Breast epithelium (tissue), 4 donors: ENCODE measurements around the gene PSIP1. TPM values are rescaled to one million over a fixed set of nuclear protein-coding genes. Genes with fewer than 3 reads are reported as not detected.
"Not testable (repeated sequence)": the region's sequence is repeated elsewhere in the genome, so short reads cannot be mapped to it uniquely, and the experiment has no call there.

Source experiments
- DNase-seq, 2 donors: peaks; one replicate each; pipeline ENCODE4 v3.0.0-alpha.2; 2019; ENCODE audit warnings: low spot score in 2 of 2
- H3K27ac ChIP-seq, 2 donors: fragments of 200-600 bp; sonication (generic) in 1 of 2; one replicate each; pipeline ENCODE4 v1.5.1; 2016 to 2019; ENCODE audit warnings: mild to moderate bottlenecking in 1 of 2
- H3K27me3 ChIP-seq, 2 donors: fragments of 200-600 bp; sonication (generic) in 1 of 2; one replicate each; pipeline versions ENCODE4 v1.5.1 to v1.6.0; 2017 to 2019; ENCODE audit warnings: control low read depth in 1 of 2, mild to moderate bottlenecking in 1 of 2
- H3K36me3 ChIP-seq: fragments of 200-600 bp; one replicate; pipeline ENCODE4 v1.5.1; 2019
- H3K4me1 ChIP-seq, 2 donors: fragments of 200-600 bp; sonication (generic); one replicate each; pipeline ENCODE4 v1.5.1; 2016 to 2019; ENCODE audit warnings: control low read depth in 1 of 2
- H3K4me3 ChIP-seq, 3 donors: fragments of 200-600 bp; sonication (generic); 1 replicate in 2 of 3; 2 replicates in 1 of 3; pipeline ENCODE4 v1.5.1; 2016 to 2019; ENCODE audit warnings: mild to moderate bottlenecking in 3 of 3, moderate library complexity in 2 of 3
- H3K9me3 ChIP-seq, 2 donors: fragments of 200-600 bp; sonication (generic) in 1 of 2; one replicate each; pipeline ENCODE4 v1.5.1; 2016 to 2019; ENCODE audit warnings: control low read depth in 1 of 2
- CTCF ChIP-seq, 3 donors: fragments of 450-650 bp; IDR thresholded peaks; one replicate each; pipeline ENCODE4 v1.5.1; 2016 to 2017; ENCODE audit warnings: antibody characterized with exemption in 3 of 3, mild to moderate bottlenecking in 3 of 3, moderate library complexity in 3 of 3
- POLR2A ChIP-seq: fragments of 450-650 bp; IDR thresholded peaks from one replicate; pipeline ENCODE4 v1.6.1; 2016; ENCODE audit warnings: antibody characterized with exemption, mild to moderate bottlenecking, moderate library complexity
- POLR2AphosphoS5 ChIP-seq, 3 donors: sonication (generic); formaldehyde crosslinking; IDR thresholded peaks; one replicate each; pipeline ENCODE4 v1.6.1; 2017; ENCODE audit warnings: antibody characterized with exemption in 3 of 3
- intact Hi-C: fragments of 100-400 bp; cut with DNase I; formaldehyde crosslinking; loops from one replicate; pipeline ENCODE4 v1.15.1; 2023; ENCODE audit warnings: low total_unique reads
- total RNA-seq, 3 donors: library from RNA; depleted of rRNA; stranded (reverse); fragments of >200 nt; gene quantifications; one replicate each; pipeline ENCODE4 v1.1.0, GENCODE V29; 2016

The PSIP1 gene
- total RNA-seq, 3 donors from 2014 or later = 28.0 to 39.1 (median 39.0) TPM

GRCh38 chr9:15453956-15454355 is 56.8 kb downstream of the PSIP1 start:
- H3K9me3 ChIP-seq = no peaks in the 10 kb centered on the region
- TF ChIP-seq CTCF (IDR thresholded peaks at IDR 0.05) = no peak
- TF ChIP-seq POLR2AphosphoS5 (IDR thresholded peaks at IDR 0.05) = no peak
- TF ChIP-seq POLR2A = no peak
- intact Hi-C loops = no loop called here
- H3K4me3 ChIP-seq = no peak overlapping the region
- no peaks in the 10 kb centered on the region for H3K27me3 ChIP-seq
- H3K4me1 ChIP-seq = no peaks in the 10 kb centered on the region
- no peak for DNase-seq
- no peak overlapping the region for H3K27ac ChIP-seq
- peaks cover 6% of the 10 kb centered on the region for H3K36me3 ChIP-seq

GRCh38 chr9:15444141-15444540 is 66.6 kb downstream of the PSIP1 start:
- TF ChIP-seq CTCF (IDR thresholded peaks at IDR 0.05) = no peak
- no peak for TF ChIP-seq POLR2AphosphoS5 (IDR thresholded peaks at IDR 0.05)
- TF ChIP-seq POLR2A = no peak
- Histone ChIP-seq H3K4me1 (no peaks in the 10 kb centered on the region), H3K36me3 (no peaks in the 10 kb centered on the region), H3K27ac (no peak overlapping the region), H3K4me3 (no peak overlapping the region), H3K9me3 (no peaks in the 10 kb centered on the region), H3K27me3 (no peaks in the 10 kb centered on the region)
- intact Hi-C loops = no loop called here
- no peak for DNase-seq

GRCh38 chr9:15442264-15442663 is 68.5 kb downstream of the PSIP1 start:
- DNase-seq, H3K36me3 ChIP-seq, H3K4me1 ChIP-seq, H3K9me3 ChIP-seq, H3K4me3 ChIP-seq, intact Hi-C loops, H3K27ac ChIP-seq, H3K27me3 ChIP-seq: not testable (repeated sequence)

GRCh38 chr9:15441841-15442240 is 68.9 kb downstream of the PSIP1 start:
- H3K9me3 ChIP-seq, H3K27me3 ChIP-seq, H3K4me3 ChIP-seq, H3K4me1 ChIP-seq, intact Hi-C loops, H3K36me3 ChIP-seq, H3K27ac ChIP-seq, DNase-seq: not testable (repeated sequence)

GRCh38 chr9:15438891-15439290 is 71.9 kb downstream of the PSIP1 start:
- no peak for DNase-seq
- Histone ChIP-seq H3K27ac (no peak overlapping the region), H3K9me3 (no peaks in the 10 kb centered on the region), H3K36me3 (no peaks in the 10 kb centered on the region), H3K27me3 (no peaks in the 10 kb centered on the region), H3K4me1 (no peaks in the 10 kb centered on the region), H3K4me3 (no peak overlapping the region)
- TF ChIP-seq POLR2A (no peak), POLR2AphosphoS5 (IDR thresholded peaks at IDR 0.05) (no peak), CTCF (IDR thresholded peaks at IDR 0.05) (no peak)
- intact Hi-C loops = no loop called here

GRCh38 chr9:15433661-15434060 is 77.1 kb downstream of the PSIP1 start:
- no peak overlapping the region for H3K27ac ChIP-seq
- no peaks in the 10 kb centered on the region for H3K27me3 ChIP-seq
- H3K4me3 ChIP-seq = no peak overlapping the region
- no peak for TF ChIP-seq POLR2AphosphoS5 (IDR thresholded peaks at IDR 0.05)
- no peak for TF ChIP-seq CTCF (IDR thresholded peaks at IDR 0.05)
- no peak for TF ChIP-seq POLR2A
- H3K4me1 ChIP-seq = peaks cover 3% of the 10 kb centered on the region in 2 donors
- H3K36me3 ChIP-seq = no peaks in the 10 kb centered on the region
- H3K9me3 ChIP-seq = no peaks in the 10 kb centered on the region
- DNase-seq = no peak
- intact Hi-C loops = no loop called here
